BE2C (cell line): ENCODE measurements around the gene RPS3A.

Experiments
- DNase-seq: peaks from one replicate; pipeline ENCODE4 v3.0.0-alpha.2; 2020
- H3K27me3 ChIP-seq: fragments of 250-450 bp; sonication (Bioruptor Pico); 2 replicates; pipeline ENCODE4 v1.5.1; 2020; ENCODE audit warnings: mild to moderate bottlenecking
- H3K36me3 ChIP-seq: fragments of 250-450 bp; sonication (Bioruptor Pico); 2 replicates; pipeline ENCODE4 v1.5.1; 2020; ENCODE audit warnings: mild to moderate bottlenecking
- H3K4me1 ChIP-seq: fragments of 250-450 bp; sonication (Bioruptor Pico); 2 replicates; pipeline ENCODE4 v1.5.1; 2020
- H3K4me3 ChIP-seq: 2 replicates; pipeline ENCODE4 v1.5.1; 2011; ENCODE audit warnings: low read depth, low read length
- H3K9me3 ChIP-seq: fragments of 250-450 bp; sonication (Bioruptor Pico); 2 replicates; pipeline ENCODE4 v1.5.1; 2020
- TF ChIP-seq, protein P1 (sequence below): IDR thresholded peaks from 2 replicates; pipeline ENCODE4 v1.5.1; 2012; ENCODE audit warnings: mild to moderate bottlenecking, low read depth, low read length

RPS3A gene

DNA sequence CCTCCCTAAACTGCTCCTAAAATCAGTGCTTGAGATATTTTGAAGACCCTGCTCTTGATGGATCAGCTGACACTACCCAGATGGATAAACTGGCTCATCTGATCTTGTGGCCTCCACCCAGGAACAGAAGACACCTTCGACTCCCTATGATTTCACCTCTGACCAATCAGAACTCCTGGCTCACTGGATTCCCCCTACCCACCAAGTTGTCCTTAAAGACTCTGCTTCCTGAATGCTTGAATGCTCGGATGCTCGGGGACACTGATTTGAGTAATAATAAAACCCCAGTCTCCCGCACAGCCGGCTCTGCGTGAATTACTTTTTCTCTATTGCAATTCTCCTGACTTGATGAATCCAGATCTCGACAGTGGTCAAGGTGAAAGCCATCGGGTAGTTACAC lies 12.0 kb upstream of the RPS3A start:
- no peaks in the 10 kb centered on the region for H3K27me3 ChIP-seq
- DNase-seq: no peak
- no peaks in the 10 kb centered on the region for H3K9me3 ChIP-seq
- no peaks in the 10 kb centered on the region for H3K4me1 ChIP-seq
- H3K4me3 ChIP-seq: no peak overlapping the region
- TF ChIP-seq, protein P1, sequence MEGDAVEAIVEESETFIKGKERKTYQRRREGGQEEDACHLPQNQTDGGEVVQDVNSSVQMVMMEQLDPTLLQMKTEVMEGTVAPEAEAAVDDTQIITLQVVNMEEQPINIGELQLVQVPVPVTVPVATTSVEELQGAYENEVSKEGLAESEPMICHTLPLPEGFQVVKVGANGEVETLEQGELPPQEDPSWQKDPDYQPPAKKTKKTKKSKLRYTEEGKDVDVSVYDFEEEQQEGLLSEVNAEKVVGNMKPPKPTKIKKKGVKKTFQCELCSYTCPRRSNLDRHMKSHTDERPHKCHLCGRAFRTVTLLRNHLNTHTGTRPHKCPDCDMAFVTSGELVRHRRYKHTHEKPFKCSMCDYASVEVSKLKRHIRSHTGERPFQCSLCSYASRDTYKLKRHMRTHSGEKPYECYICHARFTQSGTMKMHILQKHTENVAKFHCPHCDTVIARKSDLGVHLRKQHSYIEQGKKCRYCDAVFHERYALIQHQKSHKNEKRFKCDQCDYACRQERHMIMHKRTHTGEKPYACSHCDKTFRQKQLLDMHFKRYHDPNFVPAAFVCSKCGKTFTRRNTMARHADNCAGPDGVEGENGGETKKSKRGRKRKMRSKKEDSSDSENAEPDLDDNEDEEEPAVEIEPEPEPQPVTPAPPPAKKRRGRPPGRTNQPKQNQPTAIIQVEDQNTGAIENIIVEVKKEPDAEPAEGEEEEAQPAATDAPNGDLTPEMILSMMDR: no peak
- no peaks in the 10 kb centered on the region for H3K36me3 ChIP-seq

DNA sequence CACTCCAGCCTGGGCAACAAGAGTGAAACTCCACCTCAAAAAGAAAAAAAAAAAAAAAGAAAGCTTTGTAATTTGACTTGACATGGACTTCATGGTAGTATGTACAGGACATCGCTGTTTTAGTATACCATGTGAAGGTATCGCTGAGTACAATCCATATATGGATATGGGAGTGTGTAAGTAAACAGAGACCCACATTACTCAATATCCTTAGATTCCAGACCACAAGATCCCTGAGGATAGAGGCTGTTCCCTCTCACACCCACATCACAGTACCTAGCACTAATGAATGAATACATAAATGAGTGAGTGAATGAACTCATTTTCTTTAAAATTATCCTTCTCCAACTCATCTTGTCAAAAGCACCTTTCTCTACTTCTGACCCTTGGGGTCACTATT lies 8.4 kb upstream of the RPS3A start:
- TF ChIP-seq, protein P1: no peak
- DNase-seq: no peak
- Histone ChIP-seq H3K36me3 (no peaks in the 10 kb centered on the region), H3K27me3 (no peaks in the 10 kb centered on the region), H3K4me1 (no peaks in the 10 kb centered on the region), H3K4me3 (no peak overlapping the region), H3K9me3 (no peaks in the 10 kb centered on the region; the same call in 1 of the 2 replicates)

DNA sequence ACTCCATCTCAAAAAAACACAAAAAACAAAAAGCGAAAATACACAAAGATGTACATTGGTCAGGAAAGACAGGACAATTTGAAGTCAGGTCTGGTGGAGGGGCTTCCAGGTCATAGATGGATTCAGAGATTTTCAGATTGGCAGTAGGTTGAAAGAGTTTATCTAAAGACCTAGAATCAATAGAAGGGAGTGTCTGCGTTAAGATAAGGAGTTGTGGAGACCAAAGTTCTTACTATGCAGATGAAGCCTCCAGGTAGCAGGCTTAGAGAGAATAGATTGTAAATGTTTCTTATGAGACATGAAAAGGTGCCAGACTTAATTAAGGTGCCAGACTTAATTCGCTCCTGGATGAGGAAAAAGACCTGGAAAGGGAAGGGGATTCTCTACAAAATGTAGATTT lies 6.9 kb upstream of the RPS3A start:
- no peak for DNase-seq
- H3K4me3 ChIP-seq: no peak overlapping the region
- no peaks in the 10 kb centered on the region for H3K36me3 ChIP-seq
- H3K9me3 ChIP-seq: no peaks in the 10 kb centered on the region; the same call in 1 of the 2 replicates
- H3K4me1 ChIP-seq: no peaks in the 10 kb centered on the region
- TF ChIP-seq, protein P1: no peak
- H3K27me3 ChIP-seq: no peaks in the 10 kb centered on the region

DNA sequence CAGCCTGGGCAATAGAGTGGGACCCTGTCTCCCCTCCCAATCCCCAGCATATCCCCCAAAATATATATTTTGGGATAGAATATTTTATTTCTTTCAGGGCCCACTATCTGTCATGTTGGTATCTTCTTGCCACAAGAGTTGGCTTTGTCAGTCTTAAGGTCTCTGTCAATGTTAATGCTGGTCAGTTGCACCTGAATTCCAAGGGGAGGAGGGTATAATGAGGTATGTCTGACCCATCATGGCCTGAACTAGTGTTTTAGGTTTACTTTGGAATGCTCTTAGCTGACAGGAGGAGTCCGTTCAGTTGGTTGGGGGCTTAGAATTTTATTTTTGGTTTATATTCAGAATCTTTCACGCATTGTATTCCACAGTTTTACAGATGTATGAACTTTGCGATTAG lies 6.2 kb upstream of the RPS3A start:
- Histone ChIP-seq H3K4me3 (no peak overlapping the region), H3K4me1 (no peaks in the 10 kb centered on the region), H3K9me3 (no peaks in the 10 kb centered on the region; the same call in 1 of the 2 replicates), H3K27me3 (no peaks in the 10 kb centered on the region), H3K36me3 (no peaks in the 10 kb centered on the region)
- TF ChIP-seq, protein P1: no peak
- DNase-seq: no peak

DNA sequence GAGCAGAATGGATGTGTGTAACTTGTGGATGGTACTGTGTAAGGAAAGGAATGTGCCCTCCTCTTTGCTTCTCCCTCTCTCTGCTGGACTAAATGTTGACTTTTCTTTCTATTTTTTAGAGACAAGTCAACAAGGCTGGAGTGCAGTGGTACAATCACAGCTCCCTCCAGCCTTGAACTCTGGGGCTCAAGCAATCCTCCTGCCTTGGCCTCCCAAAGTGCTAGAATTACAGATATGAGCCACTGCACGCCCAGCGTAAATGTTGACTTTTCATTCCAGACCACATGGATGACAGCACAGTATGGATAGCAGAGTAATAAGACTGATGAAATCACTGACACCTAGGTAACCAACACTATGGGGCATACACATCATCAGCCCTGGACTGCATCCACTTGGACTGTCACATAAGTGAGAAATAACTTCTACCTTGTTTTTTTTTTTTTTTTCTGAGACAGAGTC lies 5.1 kb upstream of the RPS3A start:
- Histone ChIP-seq H3K4me1 (no peaks in the 10 kb centered on the region), H3K9me3 (no peaks in the 10 kb centered on the region; the same call in 1 of the 2 replicates)
- TF ChIP-seq, protein P1: no peak

DNA sequence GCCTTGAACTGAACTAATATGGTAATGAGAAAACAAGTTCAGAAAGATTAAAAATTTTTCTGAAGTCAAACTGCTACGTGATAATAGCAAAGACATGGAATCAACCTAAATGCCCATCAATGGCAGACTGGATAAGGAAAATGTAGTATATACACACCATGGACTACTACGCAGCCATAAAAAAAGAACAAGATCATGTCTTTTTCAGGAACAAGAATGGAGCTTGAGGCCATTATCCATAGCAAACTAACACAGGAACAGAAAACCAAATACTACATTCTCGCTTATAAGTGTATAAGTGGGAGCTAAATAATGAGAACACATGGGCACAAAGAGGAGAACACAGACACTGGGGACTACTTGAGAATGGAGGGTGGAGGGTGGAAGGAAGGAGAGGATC lies 4.3 kb upstream of the RPS3A start:
- H3K4me1 ChIP-seq: no peaks in the 10 kb centered on the region
- H3K9me3 ChIP-seq: no peaks in the 10 kb centered on the region; the same call in 1 of the 2 replicates
- DNase-seq: no peak
- H3K36me3 ChIP-seq: peaks cover 5% of the 10 kb centered on the region
- H3K4me3 ChIP-seq: no peak overlapping the region
- TF ChIP-seq, protein P1: no peak
- no peaks in the 10 kb centered on the region for H3K27me3 ChIP-seq

More for the DNA sequence above, 5.1 kb upstream of the RPS3A start:
- Histone ChIP-seq H3K36me3 (no peaks in the 10 kb centered on the region), H3K27me3 (no peaks in the 10 kb centered on the region), H3K4me3 (no peak overlapping the region)
- DNase-seq: no peak
